Tibial nerve (tissue), 3 donors: ENCODE results near the gene DAB2.

Source experiments
- POLR2A ChIP-seq, 2 donors: fragments of 450-650 bp; IDR thresholded peaks; one replicate each; pipeline ENCODE4 v1.6.1; 2017; ENCODE audit warnings: antibody characterized with exemption in 2 of 2, mild to moderate bottlenecking in 2 of 2, moderate library complexity in 2 of 2
- TF ChIP-seq, protein P1 (sequence below), 5 experiments: fragments of 200-600 bp in 3 of 5; fragments of 450-650 bp in 2 of 5; sonication (generic) in 3 of 5; IDR thresholded peaks; one replicate each; pipeline ENCODE4 v1.5.1; 2016 to 2019; ENCODE audit warnings: antibody characterized with exemption in 5 of 5, mild to moderate bottlenecking in 3 of 5, moderate library complexity in 2 of 5

DNA sequence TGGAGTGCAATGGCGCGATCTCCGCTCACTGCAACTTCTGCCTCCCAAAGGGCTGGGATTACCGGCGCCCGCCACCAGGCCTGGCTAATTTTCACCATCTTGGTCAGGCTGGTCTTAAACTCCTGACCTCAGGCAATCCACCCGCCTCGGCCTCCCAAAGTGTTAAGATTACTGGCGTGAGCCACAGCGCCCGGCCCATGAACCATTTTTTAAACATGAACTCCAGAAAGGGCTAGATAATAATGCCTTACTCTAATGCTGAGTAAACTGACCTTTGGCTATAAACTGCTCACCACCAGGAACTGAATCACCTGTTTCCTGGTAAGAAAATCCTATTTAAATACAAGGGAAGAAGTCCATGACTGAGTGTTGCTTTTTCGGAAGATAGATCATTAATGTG, 23.2 kb upstream of the DAB2 start:
- TF ChIP-seq, protein P1, sequence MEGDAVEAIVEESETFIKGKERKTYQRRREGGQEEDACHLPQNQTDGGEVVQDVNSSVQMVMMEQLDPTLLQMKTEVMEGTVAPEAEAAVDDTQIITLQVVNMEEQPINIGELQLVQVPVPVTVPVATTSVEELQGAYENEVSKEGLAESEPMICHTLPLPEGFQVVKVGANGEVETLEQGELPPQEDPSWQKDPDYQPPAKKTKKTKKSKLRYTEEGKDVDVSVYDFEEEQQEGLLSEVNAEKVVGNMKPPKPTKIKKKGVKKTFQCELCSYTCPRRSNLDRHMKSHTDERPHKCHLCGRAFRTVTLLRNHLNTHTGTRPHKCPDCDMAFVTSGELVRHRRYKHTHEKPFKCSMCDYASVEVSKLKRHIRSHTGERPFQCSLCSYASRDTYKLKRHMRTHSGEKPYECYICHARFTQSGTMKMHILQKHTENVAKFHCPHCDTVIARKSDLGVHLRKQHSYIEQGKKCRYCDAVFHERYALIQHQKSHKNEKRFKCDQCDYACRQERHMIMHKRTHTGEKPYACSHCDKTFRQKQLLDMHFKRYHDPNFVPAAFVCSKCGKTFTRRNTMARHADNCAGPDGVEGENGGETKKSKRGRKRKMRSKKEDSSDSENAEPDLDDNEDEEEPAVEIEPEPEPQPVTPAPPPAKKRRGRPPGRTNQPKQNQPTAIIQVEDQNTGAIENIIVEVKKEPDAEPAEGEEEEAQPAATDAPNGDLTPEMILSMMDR (IDR thresholded peaks at IDR 0.05) = no peak
- TF ChIP-seq POLR2A (IDR thresholded peaks at IDR 0.05) = no peak
